ENCODE data around the gene MDK.

DNA sequence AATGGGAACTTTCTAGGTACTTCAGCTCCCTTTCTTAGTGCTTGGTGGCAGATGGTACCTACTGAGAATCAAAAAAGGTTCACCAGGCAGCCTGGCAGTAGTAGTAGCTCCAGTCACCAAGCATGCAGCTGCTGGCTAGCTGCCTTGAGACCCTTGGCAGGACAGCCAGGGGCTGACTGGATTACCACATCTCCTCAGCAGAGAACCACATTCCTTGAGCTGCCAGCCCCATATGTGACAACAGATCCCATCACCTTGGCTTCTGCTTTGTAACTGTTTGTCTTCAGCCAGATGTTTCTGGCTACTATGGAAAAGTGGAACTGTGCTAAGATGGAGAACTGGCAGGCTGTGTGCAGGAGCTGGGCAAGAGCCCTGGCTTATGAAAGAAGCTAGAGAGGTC is 49.7 kb downstream of the MDK start:
- TF ChIP-seq EZH2 (IDR thresholded peaks at IDR 0.05) = no peak
- TF ChIP-seq EZH2phosphoT487 (IDR thresholded peaks at IDR 0.05) = no peak
- TF ChIP-seq, protein P1, sequence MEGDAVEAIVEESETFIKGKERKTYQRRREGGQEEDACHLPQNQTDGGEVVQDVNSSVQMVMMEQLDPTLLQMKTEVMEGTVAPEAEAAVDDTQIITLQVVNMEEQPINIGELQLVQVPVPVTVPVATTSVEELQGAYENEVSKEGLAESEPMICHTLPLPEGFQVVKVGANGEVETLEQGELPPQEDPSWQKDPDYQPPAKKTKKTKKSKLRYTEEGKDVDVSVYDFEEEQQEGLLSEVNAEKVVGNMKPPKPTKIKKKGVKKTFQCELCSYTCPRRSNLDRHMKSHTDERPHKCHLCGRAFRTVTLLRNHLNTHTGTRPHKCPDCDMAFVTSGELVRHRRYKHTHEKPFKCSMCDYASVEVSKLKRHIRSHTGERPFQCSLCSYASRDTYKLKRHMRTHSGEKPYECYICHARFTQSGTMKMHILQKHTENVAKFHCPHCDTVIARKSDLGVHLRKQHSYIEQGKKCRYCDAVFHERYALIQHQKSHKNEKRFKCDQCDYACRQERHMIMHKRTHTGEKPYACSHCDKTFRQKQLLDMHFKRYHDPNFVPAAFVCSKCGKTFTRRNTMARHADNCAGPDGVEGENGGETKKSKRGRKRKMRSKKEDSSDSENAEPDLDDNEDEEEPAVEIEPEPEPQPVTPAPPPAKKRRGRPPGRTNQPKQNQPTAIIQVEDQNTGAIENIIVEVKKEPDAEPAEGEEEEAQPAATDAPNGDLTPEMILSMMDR (IDR thresholded peaks at IDR 0.05) = no peak
